MM.1S (cell line): ENCODE results near the gene PCA3.

Experiments
- EZH2 ChIP-seq: fragments of 300-600 bp; sonication (generic); optimal IDR thresholded peaks from 2 replicates; pipeline ENCODE3; 2017; ENCODE audit warnings: low read depth, mild to moderate bottlenecking, antibody characterized with exemption, low read length, mixed read lengths
- TF ChIP-seq, protein P1 (sequence below): fragments of 300-600 bp; sonication (generic); IDR thresholded peaks from 2 replicates; pipeline ENCODE4 v1.5.1; 2016; ENCODE audit warnings: antibody characterized with exemption, low read length, mixed read lengths

DNA sequence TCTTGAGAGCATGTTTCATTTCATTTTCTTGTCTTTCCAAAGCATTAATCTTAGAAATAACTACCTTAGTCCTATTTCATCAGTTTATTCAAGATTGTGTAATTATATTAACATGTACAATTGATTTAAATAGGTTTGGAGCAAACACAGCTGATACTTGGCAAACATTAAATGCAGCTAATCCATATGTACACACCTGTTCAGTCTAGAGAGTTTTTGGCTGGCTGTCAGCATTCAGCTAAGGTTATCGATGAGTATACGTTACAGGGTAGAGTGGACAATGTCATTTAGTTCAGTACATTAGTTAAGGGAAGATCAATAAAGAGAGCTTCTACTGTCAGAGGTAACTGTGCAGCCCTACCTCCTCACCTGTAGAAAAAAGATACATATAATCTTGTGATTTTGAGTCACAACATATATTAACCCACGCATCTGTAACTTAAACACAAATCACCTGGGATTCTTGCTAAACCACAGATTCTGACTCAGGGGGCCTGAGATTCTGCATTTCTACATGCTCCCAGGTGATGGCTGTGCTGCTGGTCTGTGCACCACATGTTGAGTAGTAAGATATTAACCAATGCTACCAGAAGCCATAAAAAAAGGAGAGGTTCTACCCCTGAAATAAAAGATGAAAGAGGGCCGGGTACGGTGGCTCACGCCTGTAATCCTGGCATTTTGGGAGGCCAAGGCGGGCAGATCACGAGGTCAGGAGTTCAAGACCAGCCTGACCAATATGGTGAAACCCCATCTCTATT lies 34.1 kb upstream of the PCA3 start:
- TF ChIP-seq, protein P1, sequence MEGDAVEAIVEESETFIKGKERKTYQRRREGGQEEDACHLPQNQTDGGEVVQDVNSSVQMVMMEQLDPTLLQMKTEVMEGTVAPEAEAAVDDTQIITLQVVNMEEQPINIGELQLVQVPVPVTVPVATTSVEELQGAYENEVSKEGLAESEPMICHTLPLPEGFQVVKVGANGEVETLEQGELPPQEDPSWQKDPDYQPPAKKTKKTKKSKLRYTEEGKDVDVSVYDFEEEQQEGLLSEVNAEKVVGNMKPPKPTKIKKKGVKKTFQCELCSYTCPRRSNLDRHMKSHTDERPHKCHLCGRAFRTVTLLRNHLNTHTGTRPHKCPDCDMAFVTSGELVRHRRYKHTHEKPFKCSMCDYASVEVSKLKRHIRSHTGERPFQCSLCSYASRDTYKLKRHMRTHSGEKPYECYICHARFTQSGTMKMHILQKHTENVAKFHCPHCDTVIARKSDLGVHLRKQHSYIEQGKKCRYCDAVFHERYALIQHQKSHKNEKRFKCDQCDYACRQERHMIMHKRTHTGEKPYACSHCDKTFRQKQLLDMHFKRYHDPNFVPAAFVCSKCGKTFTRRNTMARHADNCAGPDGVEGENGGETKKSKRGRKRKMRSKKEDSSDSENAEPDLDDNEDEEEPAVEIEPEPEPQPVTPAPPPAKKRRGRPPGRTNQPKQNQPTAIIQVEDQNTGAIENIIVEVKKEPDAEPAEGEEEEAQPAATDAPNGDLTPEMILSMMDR, result no peak
- no peak for TF ChIP-seq EZH2
